ENCODE data around the gene MYH7. TPM values are rescaled to one million over a fixed set of nuclear protein-coding genes. Genes with fewer than 3 reads are reported as not detected.

The MYH7 gene
- total RNA-seq (2022): not detected in 2 replicates
- Bru-seq, nascent RNA: not detected
- BruChase-seq, experiment 1, labeled RNA remaining after a 6-hour chase: not detected
- BruChase-seq, experiment 2, labeled RNA remaining after a 2-hour chase: not detected
- long read RNA-seq: 0 reads

- peaks cover 51% of the 10 kb centered on the region for H3K27me3 Mint-ChIP-seq (ENCODE audit: insufficient read depth, unreplicated experiment)
- H3K9me3 Mint-ChIP-seq (ENCODE audit: unreplicated experiment): no peaks in the 10 kb centered on the region
- ChIA-PET CTCF (interaction anchor here (0.6 to 2.5 kb wide), 2 partner anchors 13 to 56 kb away, joined by 3 to 7 read pairs; no protein-coding TSS in a partner anchor), POLR2A (interaction anchor here (0.5 kb wide), 1 partner anchor 158 kb away, joined by 3 read pairs; no protein-coding TSS in a partner anchor)
- intact Hi-C loops (cut with micrococcal nuclease): no loop called here
- no peak within 1 kb of the TSS for H3K27ac Mint-ChIP-seq (ENCODE audit: low read depth, unreplicated experiment)
- TF ChIP-seq CTCF (IDR thresholded peaks at IDR 0.05; ENCODE audit: unreplicated experiment): no peak
- BruUV-seq (replicated peaks): no TSS peak
- no peaks in the 10 kb centered on the region for H3K4me1 Mint-ChIP-seq (ENCODE audit: insufficient read depth, unreplicated experiment)
- DNase-seq (ENCODE audit: unreplicated experiment): no peak
- H3K4me3 Mint-ChIP-seq (ENCODE audit: unreplicated experiment): no peak within 1 kb of the TSS
- H3K36me3 Mint-ChIP-seq (ENCODE audit: insufficient read depth, unreplicated experiment): no peaks in the 10 kb centered on the region
Observed at GRCh38 chr14:23435543-23436326, at the start of gene MYH7. MYH7 (minus strand) TSS chr14:23435660; CDS start chr14:23433732, 1,928 bp downstream.

DNA sequence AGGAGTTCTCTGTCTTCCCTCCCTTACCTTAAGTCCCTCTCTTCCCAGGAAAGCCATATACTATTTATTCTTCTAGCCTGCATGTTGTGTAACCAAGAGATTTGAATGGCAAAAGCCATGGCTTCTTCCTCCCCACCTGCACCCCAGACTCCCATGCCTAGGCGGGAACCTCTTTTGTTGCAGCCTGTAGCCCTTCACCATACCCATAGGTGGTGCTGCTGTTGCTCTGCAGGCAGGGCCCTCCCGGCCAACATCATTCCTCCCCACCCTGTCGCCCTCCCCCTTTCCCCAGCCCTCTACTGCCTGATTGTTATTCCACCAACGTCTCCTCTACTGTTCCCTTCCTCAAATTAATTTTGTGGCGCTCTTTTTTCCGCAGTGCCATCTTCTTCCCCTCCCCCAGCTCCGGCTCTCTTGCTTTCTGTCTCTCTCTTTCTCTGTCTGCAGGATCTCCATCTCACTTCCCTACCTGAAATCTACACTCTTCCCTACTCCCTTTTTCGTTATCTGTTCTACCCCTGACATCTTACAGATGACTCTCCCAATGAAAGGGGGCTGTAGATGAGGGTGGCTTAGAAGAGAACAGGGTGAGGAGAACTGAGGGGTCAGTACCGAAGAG lies 47.9 kb upstream of the MYH7 start:
- POLR2A ChIA-PET: no interaction called here
- Mint-ChIP-seq H3K27ac (ENCODE audit: low read depth, unreplicated experiment) (no peak overlapping the region), H3K4me3 (ENCODE audit: unreplicated experiment) (no peak overlapping the region), H3K36me3 (ENCODE audit: insufficient read depth, unreplicated experiment) (peaks cover 55% of the 10 kb centered on the region), H3K4me1 (ENCODE audit: insufficient read depth, unreplicated experiment) (no peaks in the 10 kb centered on the region), H3K9me3 (ENCODE audit: unreplicated experiment) (no peaks in the 10 kb centered on the region), H3K27me3 (ENCODE audit: insufficient read depth, unreplicated experiment) (no peaks in the 10 kb centered on the region)
- DNase-seq (ENCODE audit: unreplicated experiment): peak; percentile 2
- BruUV-seq (replicated peaks): no TSS peak
- peak; percentile 31 for TF ChIP-seq CTCF (IDR thresholded peaks at IDR 0.05; ENCODE audit: unreplicated experiment)
- intact Hi-C loops (cut with micrococcal nuclease): no loop called here
- CTCF ChIA-PET: interaction anchor here (13.0 kb wide), 1 partner anchor 76 kb away, joined by 247 read pairs; the partner anchor contains the start of gene THTPA

DNA sequence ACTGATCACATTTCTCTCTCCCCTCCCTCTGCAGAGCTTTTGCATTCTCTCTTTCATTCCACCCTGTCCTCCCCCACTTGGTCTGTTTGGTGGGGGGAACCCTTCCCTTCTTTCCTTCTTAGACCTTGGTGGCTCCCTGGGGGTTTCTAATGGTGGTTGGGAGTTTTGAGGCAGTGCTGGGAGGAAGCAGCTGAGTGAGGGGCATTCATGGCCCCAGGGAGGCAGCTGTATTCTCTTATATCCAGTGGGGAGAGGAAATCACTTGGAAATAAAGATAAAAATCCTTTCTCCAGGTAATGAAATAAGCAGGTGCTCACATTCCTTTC lies 47.3 kb upstream of the MYH7 start:
- POLR2A ChIA-PET: interaction anchor here (1.0 kb wide), 2 partner anchors 12 to 85 kb away, joined by 3 read pairs; partner anchors contain the start of gene AP1G2

More for the DNA sequence above, 47.3 kb upstream of the MYH7 start:
- peaks cover 55% of the 10 kb centered on the region for H3K36me3 Mint-ChIP-seq (ENCODE audit: insufficient read depth, unreplicated experiment)
- intact Hi-C loops (cut with micrococcal nuclease): no loop called here
- no peaks in the 10 kb centered on the region for H3K9me3 Mint-ChIP-seq (ENCODE audit: unreplicated experiment)
- no peaks in the 10 kb centered on the region for H3K4me1 Mint-ChIP-seq (ENCODE audit: insufficient read depth, unreplicated experiment)
- CTCF ChIA-PET: interaction anchor here (0.7 to 13.0 kb wide), 5 partner anchors 12 to 77 kb away, joined by 3 to 247 read pairs (median 4); partner anchors contain the start of gene THTPA
- BruUV-seq (replicated peaks): no TSS peak
- no peaks in the 10 kb centered on the region for H3K27me3 Mint-ChIP-seq (ENCODE audit: insufficient read depth, unreplicated experiment)
- DNase-seq (ENCODE audit: unreplicated experiment): no peak
- H3K27ac Mint-ChIP-seq (ENCODE audit: low read depth, unreplicated experiment): no peak overlapping the region
- no peak for TF ChIP-seq CTCF (IDR thresholded peaks at IDR 0.05; ENCODE audit: unreplicated experiment)
- H3K4me3 Mint-ChIP-seq (ENCODE audit: unreplicated experiment): no peak overlapping the region
